Measurements from ENCODE around the gene PTPRR.

DNA sequence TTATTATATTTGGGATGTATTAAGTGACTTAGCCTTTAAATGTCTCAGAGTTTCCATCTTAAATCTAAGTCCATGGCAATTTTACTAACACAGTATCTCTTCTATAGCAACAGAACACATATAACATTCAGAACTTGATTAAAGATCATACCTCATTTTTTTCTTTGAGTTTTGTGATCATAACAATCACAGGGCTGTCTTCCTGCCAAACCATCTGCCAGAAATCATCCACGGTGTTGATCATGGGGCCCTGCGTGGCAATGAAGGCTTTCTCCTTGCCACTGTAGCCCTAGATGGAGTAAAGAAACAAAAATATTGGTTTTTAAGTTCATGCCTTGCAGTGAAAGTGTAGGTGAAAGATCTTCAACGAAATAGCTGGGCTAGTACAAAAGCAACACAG is 236.6 kb downstream of the PTPRR start:
- TF ChIP-seq, protein P1, sequence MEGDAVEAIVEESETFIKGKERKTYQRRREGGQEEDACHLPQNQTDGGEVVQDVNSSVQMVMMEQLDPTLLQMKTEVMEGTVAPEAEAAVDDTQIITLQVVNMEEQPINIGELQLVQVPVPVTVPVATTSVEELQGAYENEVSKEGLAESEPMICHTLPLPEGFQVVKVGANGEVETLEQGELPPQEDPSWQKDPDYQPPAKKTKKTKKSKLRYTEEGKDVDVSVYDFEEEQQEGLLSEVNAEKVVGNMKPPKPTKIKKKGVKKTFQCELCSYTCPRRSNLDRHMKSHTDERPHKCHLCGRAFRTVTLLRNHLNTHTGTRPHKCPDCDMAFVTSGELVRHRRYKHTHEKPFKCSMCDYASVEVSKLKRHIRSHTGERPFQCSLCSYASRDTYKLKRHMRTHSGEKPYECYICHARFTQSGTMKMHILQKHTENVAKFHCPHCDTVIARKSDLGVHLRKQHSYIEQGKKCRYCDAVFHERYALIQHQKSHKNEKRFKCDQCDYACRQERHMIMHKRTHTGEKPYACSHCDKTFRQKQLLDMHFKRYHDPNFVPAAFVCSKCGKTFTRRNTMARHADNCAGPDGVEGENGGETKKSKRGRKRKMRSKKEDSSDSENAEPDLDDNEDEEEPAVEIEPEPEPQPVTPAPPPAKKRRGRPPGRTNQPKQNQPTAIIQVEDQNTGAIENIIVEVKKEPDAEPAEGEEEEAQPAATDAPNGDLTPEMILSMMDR (IDR thresholded peaks at IDR 0.05): no peak
- TF ChIP-seq POLR2AphosphoS5 (IDR thresholded peaks at IDR 0.05): no peak

Data from suprapubic skin (tissue), 3 donors.